Measurements from ENCODE around the gene ZSCAN29. TPM values are rescaled to one million over a fixed set of nuclear protein-coding genes. Genes with fewer than 3 reads are reported as not detected.

Gene ZSCAN29
- total and polyA plus RNA-seq, 2 experiments from 2014 or later, result 15.3 to 40.5 TPM

- Histone ChIP-seq H3K79me2 (replicated peaks; ENCODE audit: insufficient read depth) (no peaks in the 10 kb centered on the region), H3K4me3 (no peak overlapping the region), H4K20me1 (replicated peaks; ENCODE audit: insufficient read depth) (peaks cover 13% of the 10 kb centered on the region), H3K27me3 (ENCODE audit: insufficient read depth) (no peaks in the 10 kb centered on the region), H3F3A (replicated peaks; ENCODE audit: low read depth) (no peaks in the 10 kb centered on the region), H3K4me2 (no peak overlapping the region), H3K4me1 (ENCODE audit: insufficient read depth) (no peaks in the 10 kb centered on the region), H3K9me2 (ENCODE audit: insufficient read depth) (no peaks in the 10 kb centered on the region), H2AFZ (no peak overlapping the region), H3K36me3 (ENCODE audit: insufficient read depth) (peaks cover 47% of the 10 kb centered on the region), H3K27ac (ENCODE audit: low read depth) (no peak overlapping the region)
- ATAC-seq (no peak), DNase-seq (ENCODE audit: low spot score) (no peak)
- Mint-ChIP-seq H3K27me3 (ENCODE audit: insufficient read depth, low read depth, poor library complexity) (peaks cover 3% of the 10 kb centered on the region), H3K4me3 (no peak overlapping the region), H3K4me1 (no peaks in the 10 kb centered on the region), H3K9me3 (no peaks in the 10 kb centered on the region), H3K27ac (no peak overlapping the region; the same call in 1 of the 2 replicates), H3K36me3 (ENCODE audit: low read depth) (peaks cover 89% of the 10 kb centered on the region)
- TF ChIP-seq POLR2AphosphoS5 (IDR thresholded peaks at IDR 0.05; ENCODE audit: low read depth) (no peak), REST (IDR thresholded peaks at IDR 0.05; ENCODE audit: unreplicated experiment) (no peak), EZH2 (IDR thresholded peaks at IDR 0.05; ENCODE audit: low read depth, unreplicated experiment) (no peak), STAT1 (IDR thresholded peaks at IDR 0.05; ENCODE audit: unreplicated experiment) (no peak), CTCF (conservative IDR thresholded peaks at IDR 0.05; ENCODE audit: low read depth in 2 of 2) (no peak), ZNF331 (CRISPR knock-in tag; IDR thresholded peaks at IDR 0.05; ENCODE audit: low read depth) (no peak)
These were observed 43.4 kb upstream of the ZSCAN29 start for GRCh38 chr15:43414196-43414595.

DNA sequence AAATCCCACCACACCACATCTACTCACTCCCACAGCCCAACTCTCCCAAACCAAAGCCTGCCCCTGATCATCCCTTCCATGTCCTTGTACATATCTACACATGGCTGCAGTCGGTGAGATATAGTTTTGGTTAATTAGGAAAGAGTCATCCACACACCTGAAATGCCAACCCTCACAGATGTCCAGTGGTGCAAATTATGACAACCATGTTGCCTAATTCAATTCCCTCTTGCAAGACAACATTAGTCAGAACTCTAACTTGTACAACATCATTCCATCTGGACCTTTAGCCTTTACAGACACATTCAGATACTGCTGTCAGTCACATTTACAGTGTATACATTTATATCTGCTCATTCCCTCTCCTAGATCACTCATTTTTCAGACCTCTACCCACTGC lies 41.3 kb upstream of the ZSCAN29 start:
- H3K9me3 Mint-ChIP-seq, result no peaks in the 10 kb centered on the region
- ATAC-seq (no peak), DNase-seq (ENCODE audit: low spot score) (no peak)
- H3F3A ChIP-seq (replicated peaks; ENCODE audit: low read depth), result peaks cover 5% of the 10 kb centered on the region; the same call in 1 of the 2 replicates
- H3K4me1 ChIP-seq (ENCODE audit: insufficient read depth), result no peaks in the 10 kb centered on the region
- H3K9me2 ChIP-seq (ENCODE audit: insufficient read depth), result no peaks in the 10 kb centered on the region
- no peak overlapping the region for H3K4me3 Mint-ChIP-seq
- no peak overlapping the region for H3K27ac ChIP-seq (ENCODE audit: low read depth)
- no peak overlapping the region for H3K4me2 ChIP-seq
- H3K27ac Mint-ChIP-seq, result peak overlapping the region; percentile 9; the same call in 1 of the 2 replicates
- H3K4me1 Mint-ChIP-seq, result no peaks in the 10 kb centered on the region
- H3K4me3 ChIP-seq, result no peak overlapping the region
- H4K20me1 ChIP-seq (replicated peaks; ENCODE audit: insufficient read depth), result peaks cover 24% of the 10 kb centered on the region
- no peak overlapping the region for H2AFZ ChIP-seq
- peaks cover 3% of the 10 kb centered on the region for H3K27me3 Mint-ChIP-seq (ENCODE audit: insufficient read depth, low read depth, poor library complexity)
- H3K36me3 Mint-ChIP-seq (ENCODE audit: low read depth), result peaks cover 93% of the 10 kb centered on the region
- no peaks in the 10 kb centered on the region for H3K27me3 ChIP-seq (ENCODE audit: insufficient read depth)
- peaks cover 62% of the 10 kb centered on the region for H3K36me3 ChIP-seq (ENCODE audit: insufficient read depth)
- no peak for TF ChIP-seq ETS1 (IDR thresholded peaks at IDR 0.05)
- TF ChIP-seq POLR2AphosphoS5 (IDR thresholded peaks at IDR 0.05; ENCODE audit: low read depth), result no peak
- TF ChIP-seq ZNF331 (CRISPR knock-in tag; IDR thresholded peaks at IDR 0.05; ENCODE audit: low read depth), result no peak
- TF ChIP-seq EZH2phosphoT487 (IDR thresholded peaks at IDR 0.05; ENCODE audit: unreplicated experiment), result no peak
- TF ChIP-seq, protein P1, sequence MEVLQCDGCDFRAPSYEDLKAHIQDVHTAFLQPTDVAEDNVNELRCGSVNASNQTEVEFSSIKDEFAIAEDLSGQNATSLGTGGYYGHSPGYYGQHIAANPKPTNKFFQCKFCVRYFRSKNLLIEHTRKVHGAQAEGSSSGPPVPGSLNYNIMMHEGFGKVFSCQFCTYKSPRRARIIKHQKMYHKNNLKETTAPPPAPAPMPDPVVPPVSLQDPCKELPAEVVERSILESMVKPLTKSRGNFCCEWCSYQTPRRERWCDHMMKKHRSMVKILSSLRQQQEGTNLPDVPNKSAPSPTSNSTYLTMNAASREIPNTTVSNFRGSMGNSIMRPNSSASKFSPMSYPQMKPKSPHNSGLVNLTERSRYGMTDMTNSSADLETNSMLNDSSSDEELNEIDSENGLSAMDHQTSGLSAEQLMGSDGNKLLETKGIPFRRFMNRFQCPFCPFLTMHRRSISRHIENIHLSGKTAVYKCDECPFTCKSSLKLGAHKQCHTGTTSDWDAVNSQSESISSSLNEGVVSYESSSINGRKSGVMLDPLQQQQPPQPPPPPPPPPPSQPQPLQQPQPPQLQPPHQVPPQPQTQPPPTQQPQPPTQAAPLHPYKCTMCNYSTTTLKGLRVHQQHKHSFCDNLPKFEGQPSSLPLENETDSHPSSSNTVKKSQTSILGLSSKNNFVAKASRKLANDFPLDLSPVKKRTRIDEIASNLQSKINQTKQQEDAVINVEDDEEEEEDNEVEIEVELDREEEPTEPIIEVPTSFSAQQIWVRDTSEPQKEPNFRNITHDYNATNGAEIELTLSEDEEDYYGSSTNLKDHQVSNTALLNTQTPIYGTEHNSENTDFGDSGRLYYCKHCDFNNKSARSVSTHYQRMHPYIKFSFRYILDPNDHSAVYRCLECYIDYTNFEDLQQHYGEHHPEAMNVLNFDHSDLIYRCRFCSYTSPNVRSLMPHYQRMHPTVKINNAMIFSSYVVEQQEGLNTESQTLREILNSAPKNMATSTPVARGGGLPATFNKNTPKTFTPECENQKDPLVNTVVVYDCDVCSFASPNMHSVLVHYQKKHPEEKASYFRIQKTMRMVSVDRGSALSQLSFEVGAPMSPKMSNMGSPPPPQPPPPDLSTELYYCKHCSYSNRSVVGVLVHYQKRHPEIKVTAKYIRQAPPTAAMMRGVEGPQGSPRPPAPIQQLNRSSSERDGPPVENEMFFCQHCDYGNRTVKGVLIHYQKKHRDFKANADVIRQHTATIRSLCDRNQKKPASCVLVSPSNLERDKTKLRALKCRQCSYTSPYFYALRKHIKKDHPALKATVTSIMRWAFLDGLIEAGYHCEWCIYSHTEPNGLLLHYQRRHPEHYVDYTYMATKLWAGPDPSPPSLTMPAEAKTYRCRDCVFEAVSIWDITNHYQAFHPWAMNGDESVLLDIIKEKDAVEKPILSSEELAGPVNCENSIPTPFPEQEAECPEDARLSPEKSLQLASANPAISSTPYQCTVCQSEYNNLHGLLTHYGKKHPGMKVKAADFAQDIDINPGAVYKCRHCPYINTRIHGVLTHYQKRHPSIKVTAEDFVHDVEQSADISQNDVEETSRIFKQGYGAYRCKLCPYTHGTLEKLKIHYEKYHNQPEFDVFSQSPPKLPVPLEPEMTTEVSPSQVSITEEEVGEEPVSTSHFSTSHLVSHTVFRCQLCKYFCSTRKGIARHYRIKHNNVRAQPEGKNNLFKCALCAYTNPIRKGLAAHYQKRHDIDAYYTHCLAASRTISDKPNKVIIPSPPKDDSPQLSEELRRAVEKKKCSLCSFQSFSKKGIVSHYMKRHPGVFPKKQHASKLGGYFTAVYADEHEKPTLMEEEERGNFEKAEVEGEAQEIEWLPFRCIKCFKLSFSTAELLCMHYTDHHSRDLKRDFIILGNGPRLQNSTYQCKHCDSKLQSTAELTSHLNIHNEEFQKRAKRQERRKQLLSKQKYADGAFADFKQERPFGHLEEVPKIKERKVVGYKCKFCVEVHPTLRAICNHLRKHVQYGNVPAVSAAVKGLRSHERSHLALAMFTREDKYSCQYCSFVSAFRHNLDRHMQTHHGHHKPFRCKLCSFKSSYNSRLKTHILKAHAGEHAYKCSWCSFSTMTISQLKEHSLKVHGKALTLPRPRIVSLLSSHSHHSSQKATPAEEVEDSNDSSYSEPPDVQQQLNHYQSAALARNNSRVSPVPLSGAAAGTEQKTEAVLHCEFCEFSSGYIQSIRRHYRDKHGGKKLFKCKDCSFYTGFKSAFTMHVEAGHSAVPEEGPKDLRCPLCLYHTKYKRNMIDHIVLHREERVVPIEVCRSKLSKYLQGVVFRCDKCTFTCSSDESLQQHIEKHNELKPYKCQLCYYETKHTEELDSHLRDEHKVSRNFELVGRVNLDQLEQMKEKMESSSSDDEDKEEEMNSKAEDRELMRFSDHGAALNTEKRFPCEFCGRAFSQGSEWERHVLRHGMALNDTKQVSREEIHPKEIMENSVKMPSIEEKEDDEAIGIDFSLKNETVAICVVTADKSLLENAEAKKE (CRISPR knock-in tag; IDR thresholded peaks at IDR 0.05), result no peak
- no peaks in the 10 kb centered on the region for H3K79me2 ChIP-seq (replicated peaks; ENCODE audit: insufficient read depth)

Measured in GM23338 (cell line).